ENCODE results near the gene DPH1. TPM values are rescaled to one million over a fixed set of nuclear protein-coding genes. Genes with fewer than 3 reads are reported as not detected.

The DPH1 gene
- total RNA-seq, 2 experiments from 2014 or later: 28.4 to 28.8 TPM

- CTCF ChIA-PET: interaction anchor here (0.5 to 1.0 kb wide), 2 partner anchors 10 to 579 kb away, joined by 3 to 5 read pairs; no protein-coding TSS in a partner anchor
- POLR2A ChIA-PET: interaction anchor here (11.0 kb wide), 1 partner anchor 10 kb away, joined by 214 read pairs; no protein-coding TSS in a partner anchor
- Mint-ChIP-seq H3K4me1 (peaks cover 40% of the 10 kb centered on the region), H3K9me3 (no peaks in the 10 kb centered on the region), H3K4me3 (no peak overlapping the region), H3K36me3 (ENCODE audit: low read depth) (peaks cover 39% of the 10 kb centered on the region), H3K27ac (no peak overlapping the region), H3K27me3 (no peaks in the 10 kb centered on the region)
- DNase-seq: no peak
These were observed 45.6 kb downstream of the DPH1 start for GRCh38 chr17:2075336-2076086.

- Mint-ChIP-seq H3K4me3 (no peak overlapping the region), H3K9me3 (no peaks in the 10 kb centered on the region), H3K4me1 (peaks cover 37% of the 10 kb centered on the region), H3K27ac (no peak overlapping the region), H3K27me3 (no peaks in the 10 kb centered on the region), H3K36me3 (ENCODE audit: low read depth) (peaks cover 40% of the 10 kb centered on the region)
- ChIA-PET CTCF (interaction anchor here (0.5 to 1.0 kb wide), 2 partner anchors 10 to 578 kb away, joined by 3 to 5 read pairs; no protein-coding TSS in a partner anchor), POLR2A (interaction anchor here (0.6 to 11.0 kb wide), 2 partner anchors 9 to 35 kb away, joined by 3 to 214 read pairs; no protein-coding TSS in a partner anchor)
- DNase-seq: no peak
These were observed 46.4 kb downstream of the DPH1 start for GRCh38 chr17:2076087-2076984.

- Mint-ChIP-seq H3K36me3 (ENCODE audit: low read depth) (peaks cover 46% of the 10 kb centered on the region), H3K9me3 (no peaks in the 10 kb centered on the region), H3K27ac (no peak overlapping the region), H3K4me3 (no peak overlapping the region), H3K4me1 (peaks cover 37% of the 10 kb centered on the region), H3K27me3 (no peaks in the 10 kb centered on the region)
- ChIA-PET CTCF (no interaction called here), POLR2A (interaction anchor here (0.6 to 11.0 kb wide), 2 partner anchors 8 to 36 kb away, joined by 3 to 214 read pairs; no protein-coding TSS in a partner anchor)
- DNase-seq: no peak
These were observed 47.1 kb downstream of the DPH1 start for GRCh38 chr17:2077040-2077439.

GRCh38 chr17:2081564-2081963 is 51.6 kb downstream of the DPH1 start:
- peaks cover 56% of the 10 kb centered on the region for H3K4me1 Mint-ChIP-seq
- H3K9me3 Mint-ChIP-seq: no peaks in the 10 kb centered on the region
- peaks cover 54% of the 10 kb centered on the region for H3K36me3 Mint-ChIP-seq (ENCODE audit: low read depth)
- no peak for DNase-seq
- CTCF ChIA-PET: interaction anchor here (1.1 to 4.0 kb wide), 4 partner anchors 11 to 164 kb away, joined by 4 to 17 read pairs (median 8); no protein-coding TSS in a partner anchor
- POLR2A ChIA-PET: interaction anchor here (0.7 to 13.7 kb wide), 4 partner anchors 9 to 135 kb away, joined by 3 to 214 read pairs (median 8); no protein-coding TSS in a partner anchor
- no peaks in the 10 kb centered on the region for H3K27me3 Mint-ChIP-seq
- no peak overlapping the region for H3K4me3 Mint-ChIP-seq
- no peak overlapping the region for H3K27ac Mint-ChIP-seq

GRCh38 chr17:2082003-2082781 is 52.2 kb downstream of the DPH1 start:
- H3K27ac Mint-ChIP-seq: no peak overlapping the region
- peaks cover 63% of the 10 kb centered on the region for H3K4me1 Mint-ChIP-seq
- peaks cover 57% of the 10 kb centered on the region for H3K36me3 Mint-ChIP-seq (ENCODE audit: low read depth)

GRCh38 chr17:2083613-2084035 is 53.7 kb downstream of the DPH1 start:
- peaks cover 49% of the 10 kb centered on the region for H3K36me3 Mint-ChIP-seq (ENCODE audit: low read depth)
- H3K4me1 Mint-ChIP-seq: peaks cover 75% of the 10 kb centered on the region
- H3K27me3 Mint-ChIP-seq: no peaks in the 10 kb centered on the region
- DNase-seq: no peak
- CTCF ChIA-PET: interaction anchor here (1.0 to 1.4 kb wide), 5 partner anchors 12 to 161 kb away, joined by 3 to 7 read pairs (median 4); partner anchors contain the start of gene HIC1
- H3K9me3 Mint-ChIP-seq: no peaks in the 10 kb centered on the region
- H3K27ac Mint-ChIP-seq: no peak overlapping the region
- H3K4me3 Mint-ChIP-seq: no peak overlapping the region
- POLR2A ChIA-PET: interaction anchor here (1.5 to 13.7 kb wide), 4 partner anchors 12 to 220 kb away, joined by 5 to 214 read pairs (median 24); partner anchors contain the start of genes HIC1, SMG6 and SRR

More at GRCh38 chr17:2082003-2082781, 52.2 kb downstream of the DPH1 start:
- no peaks in the 10 kb centered on the region for H3K27me3 Mint-ChIP-seq
- CTCF ChIA-PET: interaction anchor here (0.7 to 4.0 kb wide), 6 partner anchors 10 to 163 kb away, joined by 3 to 17 read pairs (median 6); no protein-coding TSS in a partner anchor
- POLR2A ChIA-PET: interaction anchor here (1.4 to 13.7 kb wide), 5 partner anchors 8 to 253 kb away, joined by 3 to 214 read pairs (median 5); partner anchors contain the start of genes SMG6 and SRR
- H3K9me3 Mint-ChIP-seq: no peaks in the 10 kb centered on the region
- no peak overlapping the region for H3K4me3 Mint-ChIP-seq
- DNase-seq: no peak

GRCh38 chr17:2084036-2084765 is 54.2 kb downstream of the DPH1 start:
- Mint-ChIP-seq H3K36me3 (ENCODE audit: low read depth) (peaks cover 45% of the 10 kb centered on the region), H3K27ac (no peak overlapping the region), H3K27me3 (no peaks in the 10 kb centered on the region), H3K4me1 (peaks cover 81% of the 10 kb centered on the region), H3K4me3 (no peak overlapping the region), H3K9me3 (no peaks in the 10 kb centered on the region)
- ChIA-PET CTCF (interaction anchor here (1.0 to 1.4 kb wide), 5 partner anchors 12 to 160 kb away, joined by 3 to 7 read pairs (median 4); partner anchors contain the start of gene HIC1), POLR2A (interaction anchor here (2.0 to 13.7 kb wide), 3 partner anchors 12 to 182 kb away, joined by 6 to 214 read pairs (median 43); partner anchors contain the start of gene HIC1)
- no peak for DNase-seq

- H3K27me3 Mint-ChIP-seq: no peaks in the 10 kb centered on the region
These were observed 55.1 kb downstream of the DPH1 start for GRCh38 chr17:2084766-2085647.

GRCh38 chr17:2085648-2085949 is 55.6 kb downstream of the DPH1 start:
- no peaks in the 10 kb centered on the region for H3K9me3 Mint-ChIP-seq
- H3K4me1 Mint-ChIP-seq: peaks cover 95% of the 10 kb centered on the region
- DNase-seq: no peak
- H3K4me3 Mint-ChIP-seq: no peak overlapping the region
- H3K36me3 Mint-ChIP-seq (ENCODE audit: low read depth): peaks cover 38% of the 10 kb centered on the region
- POLR2A ChIA-PET: interaction anchor here (1.7 to 13.7 kb wide), 3 partner anchors 14 to 31 kb away, joined by 5 to 214 read pairs (median 43); partner anchors contain the start of gene HIC1
- CTCF ChIA-PET: interaction anchor here (0.8 to 7.1 kb wide), 3 partner anchors 10 to 29 kb away, joined by 3 to 68 read pairs (median 40); partner anchors contain the start of gene HIC1
- H3K27me3 Mint-ChIP-seq: no peaks in the 10 kb centered on the region
- no peak overlapping the region for H3K27ac Mint-ChIP-seq

More at GRCh38 chr17:2084766-2085647, 55.1 kb downstream of the DPH1 start:
- DNase-seq: no peak
- H3K36me3 Mint-ChIP-seq (ENCODE audit: low read depth): peaks cover 39% of the 10 kb centered on the region
- H3K27ac Mint-ChIP-seq: no peak overlapping the region
- ChIA-PET CTCF (interaction anchor here (1.4 to 7.1 kb wide), 4 partner anchors 14 to 160 kb away, joined by 4 to 68 read pairs (median 24); partner anchors contain the start of gene HIC1), POLR2A (interaction anchor here (1.7 to 13.7 kb wide), 4 partner anchors 13 to 182 kb away, joined by 5 to 214 read pairs (median 24); partner anchors contain the start of gene HIC1)
- H3K9me3 Mint-ChIP-seq: no peaks in the 10 kb centered on the region
- peaks cover 89% of the 10 kb centered on the region for H3K4me1 Mint-ChIP-seq
- H3K4me3 Mint-ChIP-seq: no peak overlapping the region

GRCh38 chr17:2086306-2086705 is 56.4 kb downstream of the DPH1 start:
- H3K4me1 Mint-ChIP-seq: peaks cover 96% of the 10 kb centered on the region
- no peak for DNase-seq
- ChIA-PET CTCF (interaction anchor here (0.8 to 7.1 kb wide), 4 partner anchors 11 to 159 kb away, joined by 3 to 68 read pairs (median 34); partner anchors contain the start of gene HIC1), POLR2A (interaction anchor here (0.8 to 13.7 kb wide), 4 partner anchors 14 to 31 kb away, joined by 3 to 214 read pairs (median 24); partner anchors contain the start of gene HIC1)
- no peaks in the 10 kb centered on the region for H3K9me3 Mint-ChIP-seq
- no peaks in the 10 kb centered on the region for H3K27me3 Mint-ChIP-seq
- peaks cover 32% of the 10 kb centered on the region for H3K36me3 Mint-ChIP-seq (ENCODE audit: low read depth)
- no peak overlapping the region for H3K4me3 Mint-ChIP-seq
- H3K27ac Mint-ChIP-seq: no peak overlapping the region

All from activated CD4-positive, alpha-beta memory T cell treated with anti-CD3 and anti-CD28 coated beads, Interleukin-2, amount 10 ng/mL, durations not matched to agents 7 days and 5 days (primary cell).